ENCODE results near the gene MLEC.

Gene MLEC

DNA sequence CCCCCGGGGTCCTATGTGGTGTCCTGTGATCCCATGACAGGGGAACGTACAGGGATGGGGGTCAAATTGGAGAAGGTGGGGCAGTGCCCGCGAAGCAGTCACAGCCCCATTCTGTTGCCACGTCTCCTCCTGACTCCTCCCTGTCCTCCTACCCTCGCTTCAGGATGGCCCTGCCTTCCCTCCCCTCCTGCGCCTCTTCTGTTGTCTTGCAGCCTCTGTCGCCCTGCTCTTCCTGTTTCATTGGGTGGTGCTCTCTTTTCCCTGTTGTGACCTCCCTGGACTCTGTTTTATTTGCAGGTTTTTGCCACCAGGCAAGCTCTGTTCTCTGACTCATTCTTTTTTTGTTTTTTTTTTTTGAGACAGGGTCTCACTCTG is 27.8 kb upstream of the MLEC start:
- ChIA-PET POLR2A (no interaction called here), CTCF (interaction anchor here (0.6 to 2.8 kb wide), 2 partner anchors 10 to 100 kb away, joined by 4 to 16 read pairs; no protein-coding TSS in a partner anchor)
- DNase-seq (ENCODE audit: extremely low spot score) = no peak
- TF ChIP-seq SP1 (IDR thresholded peaks at IDR 0.05) (no peak), ARNT (IDR thresholded peaks at IDR 0.05) (no peak), FOXM1 (IDR thresholded peaks at IDR 0.05; ENCODE audit: borderline replicate concordance) (no peak), LEF1 (IDR thresholded peaks at IDR 0.05; ENCODE audit: borderline replicate concordance) (no peak), BHLHE40 (IDR thresholded peaks at IDR 0.05; ENCODE audit: borderline replicate concordance) (no peak), NFRKB (IDR thresholded peaks at IDR 0.05) (no peak), FOXA1 (IDR thresholded peaks at IDR 0.05) (no peak), FOXK2 (IDR thresholded peaks at IDR 0.05) (no peak), TARDBP (IDR thresholded peaks at IDR 0.05) (no peak), ELF4 (IDR thresholded peaks at IDR 0.05) (no peak), CTBP1 (IDR thresholded peaks at IDR 0.05; ENCODE audit: borderline replicate concordance) (no peak), HDGF (IDR thresholded peaks at IDR 0.05; ENCODE audit: borderline replicate concordance) (no peak), ZNF384 (IDR thresholded peaks at IDR 0.05) (no peak), L3MBTL2 (conservative IDR thresholded peaks at IDR 0.05) (no peak)
- TF ChIP-seq, protein P1, sequence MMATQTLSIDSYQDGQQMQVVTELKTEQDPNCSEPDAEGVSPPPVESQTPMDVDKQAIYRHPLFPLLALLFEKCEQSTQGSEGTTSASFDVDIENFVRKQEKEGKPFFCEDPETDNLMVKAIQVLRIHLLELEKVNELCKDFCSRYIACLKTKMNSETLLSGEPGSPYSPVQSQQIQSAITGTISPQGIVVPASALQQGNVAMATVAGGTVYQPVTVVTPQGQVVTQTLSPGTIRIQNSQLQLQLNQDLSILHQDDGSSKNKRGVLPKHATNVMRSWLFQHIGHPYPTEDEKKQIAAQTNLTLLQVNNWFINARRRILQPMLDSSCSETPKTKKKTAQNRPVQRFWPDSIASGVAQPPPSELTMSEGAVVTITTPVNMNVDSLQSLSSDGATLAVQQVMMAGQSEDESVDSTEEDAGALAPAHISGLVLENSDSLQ (IDR thresholded peaks at IDR 0.05) = no peak

DNA sequence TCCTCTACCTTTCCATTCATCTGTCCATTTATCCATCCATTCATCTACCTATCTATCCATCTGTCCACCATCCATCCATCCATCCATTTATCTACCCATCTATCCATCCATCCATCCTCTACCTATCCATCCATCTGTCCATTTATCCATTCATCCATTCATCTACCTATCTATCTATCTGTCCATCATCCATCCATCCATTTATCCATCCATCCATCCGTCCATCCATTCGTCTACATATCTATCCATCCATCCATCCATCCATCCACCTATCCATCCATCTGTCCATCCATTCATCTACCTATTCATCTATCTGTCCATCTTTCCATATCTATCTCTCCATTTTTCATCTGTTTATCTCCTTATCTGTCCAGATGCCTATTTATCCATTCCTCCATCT is 25.5 kb upstream of the MLEC start:
- TF ChIP-seq BHLHE40 (IDR thresholded peaks at IDR 0.05; ENCODE audit: borderline replicate concordance) = no peak
- no peak for TF ChIP-seq SUZ12 (IDR thresholded peaks at IDR 0.05)
- POLR2A ChIA-PET = no interaction called here
- DNase-seq (ENCODE audit: extremely low spot score) = no peak
- CTCF ChIA-PET = interaction anchor here (1.3 kb wide), 1 partner anchor 12 kb away, joined by 3 read pairs; no protein-coding TSS in a partner anchor

DNA sequence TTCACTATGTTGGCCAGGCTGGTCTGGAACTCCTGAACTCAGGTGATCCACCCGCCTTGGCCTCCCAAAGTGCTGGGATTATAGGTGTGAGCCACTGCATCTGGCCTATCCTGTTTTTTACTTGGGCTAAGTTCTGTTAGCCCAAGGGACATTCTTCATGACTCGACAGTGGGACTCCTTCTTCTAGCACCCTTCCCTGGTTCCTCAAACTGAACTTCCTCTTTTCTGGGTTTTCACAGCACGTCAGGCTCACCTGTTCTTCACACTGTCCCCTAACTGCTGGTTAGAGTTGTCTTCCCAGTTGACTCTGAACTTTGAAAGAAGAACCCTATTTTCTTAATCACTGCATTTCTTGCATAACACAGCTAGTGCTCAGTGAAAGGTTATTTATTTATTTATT is 24.1 kb upstream of the MLEC start:
- TF ChIP-seq TARDBP (IDR thresholded peaks at IDR 0.05) (no peak), ELF4 (IDR thresholded peaks at IDR 0.05) (no peak), ZNF384 (IDR thresholded peaks at IDR 0.05) (no peak), SUZ12 (IDR thresholded peaks at IDR 0.05) (no peak), NFRKB (IDR thresholded peaks at IDR 0.05) (no peak), LEF1 (IDR thresholded peaks at IDR 0.05; ENCODE audit: borderline replicate concordance) (no peak), L3MBTL2 (conservative IDR thresholded peaks at IDR 0.05) (no peak), CTBP1 (IDR thresholded peaks at IDR 0.05; ENCODE audit: borderline replicate concordance) (no peak), ARNT (IDR thresholded peaks at IDR 0.05) (no peak), FOXM1 (IDR thresholded peaks at IDR 0.05; ENCODE audit: borderline replicate concordance) (no peak), HDGF (IDR thresholded peaks at IDR 0.05; ENCODE audit: borderline replicate concordance) (no peak), BHLHE40 (IDR thresholded peaks at IDR 0.05; ENCODE audit: borderline replicate concordance) (no peak), FOXK2 (IDR thresholded peaks at IDR 0.05) (no peak), FOXA1 (IDR thresholded peaks at IDR 0.05) (no peak), SP1 (IDR thresholded peaks at IDR 0.05) (no peak)
- TF ChIP-seq, protein P1 (IDR thresholded peaks at IDR 0.05) = no peak
- ChIA-PET CTCF (interaction anchor here (1.3 kb wide), 1 partner anchor 14 kb away, joined by 3 read pairs; no protein-coding TSS in a partner anchor), POLR2A (no interaction called here)
- no peak for DNase-seq (ENCODE audit: extremely low spot score)

DNA sequence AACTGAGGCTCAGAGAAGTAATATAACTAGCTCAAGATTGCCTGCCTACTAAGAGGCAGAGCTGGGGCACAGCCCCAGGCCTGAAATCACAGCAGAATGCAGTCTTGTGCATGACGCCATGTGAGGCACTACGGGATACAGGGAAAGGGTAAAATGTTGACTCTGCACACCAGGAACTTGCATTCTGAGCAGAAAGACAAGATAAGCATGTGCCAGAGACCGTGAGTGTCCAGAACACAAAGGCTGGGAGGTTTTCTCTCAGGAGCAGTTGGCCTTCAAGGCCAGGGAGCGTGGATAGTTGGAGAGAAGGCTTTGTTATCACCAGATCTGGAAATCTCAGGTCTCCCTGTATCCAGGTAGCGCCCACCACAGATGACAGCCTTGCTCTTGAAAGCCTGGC is 23.2 kb upstream of the MLEC start:
- POLR2A ChIA-PET = no interaction called here
- no peak for DNase-seq (ENCODE audit: extremely low spot score)
- TF ChIP-seq ZNF384 (IDR thresholded peaks at IDR 0.05) = no peak
- TF ChIP-seq TARDBP (IDR thresholded peaks at IDR 0.05) = no peak
- no peak for TF ChIP-seq FOXM1 (IDR thresholded peaks at IDR 0.05; ENCODE audit: borderline replicate concordance)
- CTCF ChIA-PET = no interaction called here

DNA sequence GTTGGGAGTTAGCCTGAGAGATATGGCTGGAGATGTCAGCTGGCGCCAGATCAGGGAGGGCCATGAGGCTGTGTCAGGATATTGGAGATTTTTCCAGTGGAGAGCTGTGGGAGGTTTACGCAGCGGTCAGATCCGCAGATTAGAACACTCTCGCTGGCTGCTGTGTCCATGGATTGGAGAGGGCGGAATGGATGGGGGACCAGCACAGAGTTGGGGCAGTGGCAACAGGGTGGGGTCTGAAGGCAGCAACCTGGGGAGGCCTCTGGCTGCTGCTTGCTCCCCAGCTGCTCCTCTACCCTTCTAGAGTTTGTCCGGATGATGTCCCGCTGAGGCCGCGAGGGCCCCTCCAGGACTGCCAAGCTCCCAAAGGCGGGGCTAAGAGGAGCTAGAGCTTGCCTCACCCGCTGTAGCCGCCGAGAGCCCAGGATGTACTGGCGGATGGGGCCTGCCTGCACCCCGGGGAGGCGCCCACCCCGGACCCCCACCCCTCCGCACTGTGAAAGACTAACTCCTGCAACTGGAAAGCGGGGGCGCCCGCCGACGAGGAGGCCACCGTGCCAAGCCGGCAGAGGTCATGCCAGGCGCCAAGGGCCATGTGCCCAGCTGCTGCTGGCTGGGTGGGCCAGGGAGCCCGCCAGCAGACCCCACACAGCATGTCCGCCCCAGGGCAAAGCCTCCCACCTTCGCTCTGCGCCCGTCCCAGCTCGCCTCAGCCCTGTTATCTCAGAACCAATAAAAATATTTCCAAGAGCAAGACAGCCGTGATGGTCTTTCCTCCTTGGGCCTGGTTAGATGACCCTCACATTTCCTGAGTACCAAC is 20.2 kb upstream of the MLEC start:
- no peak for DNase-seq (ENCODE audit: extremely low spot score)
- CTCF ChIA-PET = interaction anchor here (0.6 kb wide), 1 partner anchor 99 kb away, joined by 3 read pairs; no protein-coding TSS in a partner anchor
- POLR2A ChIA-PET = no interaction called here
- TF ChIP-seq HDGF (IDR thresholded peaks at IDR 0.05; ENCODE audit: borderline replicate concordance) (no peak), LEF1 (IDR thresholded peaks at IDR 0.05; ENCODE audit: borderline replicate concordance) (no peak), L3MBTL2 (conservative IDR thresholded peaks at IDR 0.05) (no peak), BHLHE40 (IDR thresholded peaks at IDR 0.05; ENCODE audit: borderline replicate concordance) (no peak), ZNF384 (IDR thresholded peaks at IDR 0.05) (no peak), SP1 (IDR thresholded peaks at IDR 0.05) (no peak), NFRKB (IDR thresholded peaks at IDR 0.05) (no peak), CTBP1 (IDR thresholded peaks at IDR 0.05; ENCODE audit: borderline replicate concordance) (no peak), FOXK2 (IDR thresholded peaks at IDR 0.05) (no peak), TARDBP (IDR thresholded peaks at IDR 0.05) (no peak)

DNA sequence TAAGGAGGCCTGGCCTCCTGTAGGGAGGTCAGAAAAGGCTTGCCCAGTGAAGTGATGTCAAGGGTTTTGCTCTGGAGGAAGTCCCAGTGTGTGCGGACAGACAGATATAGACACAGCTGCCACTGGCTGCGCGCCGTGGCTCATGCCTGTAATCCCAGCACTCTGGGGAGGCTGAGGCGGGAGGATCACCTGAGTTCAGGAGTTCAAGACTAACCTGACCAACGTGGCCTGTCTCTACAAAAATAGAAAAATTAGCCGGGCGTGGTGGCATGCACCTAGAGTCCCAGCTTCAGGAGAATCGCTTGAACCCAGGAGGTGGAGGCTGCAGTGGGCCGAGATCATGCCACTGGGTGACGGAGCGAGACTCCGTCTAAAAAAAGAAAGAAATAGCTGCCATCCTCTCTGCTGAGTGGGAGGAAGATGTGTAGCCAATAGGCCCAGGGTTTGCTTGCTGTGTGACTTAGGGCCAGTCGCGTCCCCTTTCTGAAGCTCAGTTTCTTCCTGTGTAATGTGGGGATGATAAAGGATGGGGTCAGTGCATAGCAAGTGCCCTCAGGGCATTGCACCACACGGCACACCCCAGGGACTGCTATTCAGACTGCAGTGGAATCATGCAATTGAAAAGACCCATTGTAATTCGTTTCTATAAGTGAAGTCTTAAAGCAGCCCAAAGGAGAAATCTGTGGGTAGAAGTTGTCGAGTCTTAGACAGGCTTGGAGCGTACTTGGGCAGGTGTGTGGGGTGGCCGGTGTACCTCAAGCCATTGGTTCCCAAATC is 18.7 kb upstream of the MLEC start:
- no peak for DNase-seq (ENCODE audit: extremely low spot score)
- POLR2A ChIA-PET = no interaction called here
- TF ChIP-seq LEF1 (IDR thresholded peaks at IDR 0.05; ENCODE audit: borderline replicate concordance) = no peak
- TF ChIP-seq FOXA1 (IDR thresholded peaks at IDR 0.05) = no peak
- TF ChIP-seq FOXK2 (IDR thresholded peaks at IDR 0.05) = no peak
- TF ChIP-seq ELF4 (IDR thresholded peaks at IDR 0.05) = no peak
- TF ChIP-seq BHLHE40 (IDR thresholded peaks at IDR 0.05; ENCODE audit: borderline replicate concordance) = no peak
- TF ChIP-seq, protein P1 (IDR thresholded peaks at IDR 0.05) = no peak
- TF ChIP-seq SP1 (IDR thresholded peaks at IDR 0.05) = no peak
- CTCF ChIA-PET = interaction anchor here (1.5 kb wide), 1 partner anchor 19 kb away, joined by 4 read pairs; no protein-coding TSS in a partner anchor

Measured in HEK293T (cell line).